Stimulated activated CD4-positive, alpha-beta T cell treated with anti-CD3 and anti-CD28 coated beads, TNF-alpha, amount 100 ng/mL, for 1 hour (primary cell): ENCODE results near the gene ALKBH8.
"Not testable (repeated sequence)": the region's sequence is repeated elsewhere in the genome, so short reads cannot be mapped to it uniquely, and the experiment has no call there.

ENCODE experiments used
- DNase-seq, 3 donors: peaks; one replicate each; pipeline ENCODE4 v3.0.0-alpha.2; 2020; ENCODE audit warnings: low read depth in 3 of 3, low spot score in 1 of 3

ALKBH8 gene

DNA sequence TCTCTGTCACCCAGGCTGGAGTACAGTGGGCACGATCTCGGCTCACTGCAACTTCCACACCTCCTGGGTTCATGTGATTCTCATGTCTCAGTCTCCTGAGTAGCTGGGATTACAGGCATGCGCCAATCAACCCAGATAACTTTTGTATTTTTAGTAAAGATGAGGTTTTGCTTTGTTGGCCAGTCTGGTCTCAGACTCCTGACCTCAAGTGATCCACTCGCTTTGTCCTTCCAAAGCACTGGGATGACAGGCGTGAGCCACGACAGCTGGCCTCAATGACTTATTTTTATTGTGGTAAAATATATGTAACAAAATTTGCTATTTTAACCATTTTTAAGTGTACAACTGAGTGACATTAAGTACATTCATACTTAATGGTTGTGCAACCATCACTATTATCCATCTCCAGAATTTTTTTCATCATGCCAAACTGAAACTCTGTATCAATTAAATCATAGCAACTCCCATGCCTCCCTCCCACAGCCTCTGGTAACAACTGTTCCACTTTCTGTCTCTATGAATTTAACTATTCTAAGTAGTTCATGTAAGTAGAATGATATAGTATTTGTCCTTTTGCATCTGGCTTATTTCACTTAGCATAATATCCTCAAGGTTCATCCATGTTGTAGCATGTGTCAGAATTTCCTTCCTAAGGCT, 57.2 kb downstream of the ALKBH8 start:
- no peak for DNase-seq

DNA sequence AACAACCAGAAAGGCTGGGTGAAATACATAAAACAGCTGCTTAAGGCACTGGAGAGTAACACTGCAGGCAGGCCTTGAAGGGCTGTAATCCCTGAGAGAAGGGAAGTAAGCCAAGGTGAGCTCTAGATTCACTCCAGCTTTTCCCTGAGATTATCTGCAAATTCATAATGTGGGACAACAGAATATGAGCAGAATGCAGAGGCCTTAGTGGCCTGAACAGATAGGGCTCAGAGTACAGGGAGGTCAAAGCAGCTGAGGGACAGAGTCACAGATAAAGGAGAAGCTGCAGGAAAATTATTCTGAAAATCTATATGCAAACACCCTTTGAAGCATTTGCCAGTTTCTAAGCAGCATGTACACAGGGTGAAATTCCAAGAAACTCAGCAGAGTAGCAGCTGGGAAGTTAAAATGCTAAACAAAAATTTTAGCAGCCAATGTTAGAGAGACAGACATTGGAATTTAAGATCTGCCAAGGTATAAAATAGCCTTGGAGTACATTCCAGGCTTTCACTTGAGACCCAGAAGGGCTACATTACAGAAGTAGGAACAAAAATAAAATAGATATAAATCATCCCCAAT, 59.8 kb downstream of the ALKBH8 start:
- no peak for DNase-seq

GRCh38 chr11:107504981-107505380, 60.6 kb downstream of the ALKBH8 start:
- no peak for DNase-seq

GRCh38 chr11:107501713-107502112, 63.8 kb downstream of the ALKBH8 start:
- DNase-seq, result no peak

DNA sequence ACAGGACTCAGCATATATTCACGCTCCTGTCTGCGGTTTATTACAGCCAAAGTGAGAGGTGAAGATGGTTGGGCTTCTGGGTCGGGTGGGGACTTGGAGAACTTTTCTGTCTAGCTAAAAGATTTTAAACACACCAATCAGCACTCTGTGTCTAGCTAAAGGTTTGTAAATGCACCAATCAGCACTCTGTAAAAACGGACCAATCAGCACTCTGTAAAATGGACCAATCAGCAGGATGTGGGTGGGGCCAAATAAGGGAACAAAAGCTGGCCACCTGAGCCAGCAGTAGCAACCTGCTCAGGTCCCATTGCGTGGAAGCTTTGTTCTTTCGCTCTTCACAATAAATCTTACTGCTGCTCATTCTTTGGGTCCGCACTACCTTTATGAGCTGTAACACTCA, 68.2 kb downstream of the ALKBH8 start:
- DNase-seq, result not testable (repeated sequence)

DNA sequence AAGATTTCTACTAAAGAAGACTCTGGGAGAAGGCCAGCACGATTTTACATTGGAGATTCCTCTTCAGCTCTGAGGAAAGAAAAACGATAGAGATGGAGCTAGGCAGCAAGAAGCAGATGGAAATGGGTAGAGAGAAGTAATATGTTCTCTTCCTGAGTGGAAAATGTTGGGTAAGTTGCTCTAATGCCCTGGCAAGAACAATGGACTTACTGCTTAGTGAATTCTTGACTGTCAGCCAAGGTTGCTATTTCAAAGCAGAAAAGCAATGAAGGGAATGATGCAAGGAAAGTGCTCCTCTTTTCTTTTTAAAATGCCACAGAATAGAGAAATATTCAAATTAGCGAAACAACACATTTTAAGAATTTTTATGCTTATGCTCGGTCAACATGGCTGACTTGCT, 69.5 kb downstream of the ALKBH8 start:
- DNase-seq, result no peak

DNA sequence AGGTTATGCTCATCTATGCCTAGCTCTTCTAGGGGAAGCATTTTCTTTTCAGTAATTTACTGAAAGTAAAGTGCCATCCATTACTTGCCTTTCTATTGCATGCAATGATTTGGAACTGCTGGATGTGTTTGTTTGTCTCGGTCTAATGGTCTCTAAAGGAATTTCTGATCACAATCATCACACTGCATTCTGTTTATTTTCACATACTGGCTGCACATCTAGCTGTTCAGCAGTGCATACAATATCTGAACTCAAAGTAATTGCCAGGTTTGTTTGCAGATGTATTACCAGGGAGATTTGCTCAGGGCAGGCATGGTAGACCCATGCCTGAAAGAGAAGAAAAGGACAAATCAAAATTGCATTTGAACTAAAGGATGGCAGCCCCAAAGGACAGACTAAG, 71.5 kb downstream of the ALKBH8 start:
- no peak for DNase-seq

DNA sequence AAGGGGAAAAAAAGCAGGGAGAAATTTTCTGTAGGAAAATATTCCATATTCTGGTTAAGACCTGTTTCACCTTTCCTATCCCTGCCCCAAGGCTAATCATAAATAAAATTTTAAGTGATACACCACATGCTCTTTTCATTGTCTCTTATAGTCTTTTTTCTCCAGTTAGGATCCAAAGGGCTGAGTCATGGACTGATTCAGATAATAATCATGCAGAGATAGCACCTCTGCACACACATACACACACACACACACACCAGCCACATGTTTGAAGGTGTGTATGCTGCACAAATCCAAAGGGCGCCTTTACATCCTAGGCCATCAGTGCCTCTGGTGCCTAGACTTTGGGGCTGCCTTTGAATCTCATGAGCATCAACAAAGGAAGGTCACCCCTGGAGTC, 72.4 kb downstream of the ALKBH8 start:
- no peak for DNase-seq

DNA sequence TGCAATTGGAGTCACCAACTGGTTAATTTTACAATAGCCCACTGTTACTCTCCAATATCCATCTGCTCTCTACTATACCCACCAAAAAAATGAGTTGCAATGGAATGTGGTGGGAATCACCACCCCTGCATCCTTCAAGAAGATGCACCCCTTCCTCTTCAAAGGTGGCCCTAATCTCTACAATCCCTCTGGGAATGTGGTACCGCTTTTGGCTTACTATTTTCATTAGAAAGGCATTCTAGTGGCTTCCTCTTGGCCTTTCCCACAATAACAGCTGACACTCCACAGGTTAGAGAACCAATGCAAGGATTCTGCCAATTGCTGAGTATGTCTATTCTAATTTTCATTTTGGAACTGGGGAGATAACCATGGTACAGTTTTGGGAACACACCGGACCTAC, 74.7 kb downstream of the ALKBH8 start:
- DNase-seq, result no peak

DNA sequence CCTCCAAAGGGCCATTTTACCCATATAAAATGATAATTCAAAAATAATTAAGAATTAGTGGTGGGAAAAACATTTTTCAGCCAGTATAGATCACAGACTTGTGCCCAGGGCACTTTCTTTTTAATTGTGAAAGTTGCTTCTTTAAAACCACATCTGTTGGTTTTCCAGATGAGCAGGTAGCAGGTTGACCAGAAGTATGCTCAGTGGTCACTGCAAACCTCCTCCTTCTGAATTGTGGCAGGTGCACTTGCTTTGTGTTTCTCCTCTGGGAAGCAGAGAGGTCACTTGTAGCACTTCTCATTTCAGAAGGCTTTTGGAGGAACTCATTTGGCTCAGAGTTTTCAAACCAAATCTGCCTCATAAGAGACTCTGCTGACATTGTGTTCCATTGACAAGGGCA, 83.3 kb downstream of the ALKBH8 start:
- DNase-seq, result no peak

- DNase-seq, result no peak
Measured at GRCh38 chr11:107478922-107479321, 86.6 kb downstream of the ALKBH8 start.

- DNase-seq, result no peak
Measured at GRCh38 chr11:107477820-107478219, 87.7 kb downstream of the ALKBH8 start.

DNA sequence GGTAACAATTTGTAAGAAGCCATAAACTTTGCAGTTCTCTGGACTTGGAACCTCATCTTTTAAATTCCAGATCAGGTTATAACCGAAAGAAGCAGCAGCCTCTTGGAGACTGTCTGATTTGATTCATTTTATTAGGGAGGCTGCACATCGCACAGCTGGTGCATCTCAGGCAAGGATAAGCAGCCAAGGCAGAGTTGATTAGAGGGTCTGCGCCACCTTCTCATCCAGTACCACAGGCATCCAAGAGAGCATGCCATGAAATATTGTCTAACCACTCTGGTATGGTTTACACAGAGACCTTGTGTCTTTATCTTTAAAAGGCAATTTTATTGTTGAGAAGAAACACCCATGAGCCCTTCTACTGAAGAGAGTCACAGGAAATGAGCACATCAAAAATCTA, 91.7 kb downstream of the ALKBH8 start:
- no peak for DNase-seq

DNA sequence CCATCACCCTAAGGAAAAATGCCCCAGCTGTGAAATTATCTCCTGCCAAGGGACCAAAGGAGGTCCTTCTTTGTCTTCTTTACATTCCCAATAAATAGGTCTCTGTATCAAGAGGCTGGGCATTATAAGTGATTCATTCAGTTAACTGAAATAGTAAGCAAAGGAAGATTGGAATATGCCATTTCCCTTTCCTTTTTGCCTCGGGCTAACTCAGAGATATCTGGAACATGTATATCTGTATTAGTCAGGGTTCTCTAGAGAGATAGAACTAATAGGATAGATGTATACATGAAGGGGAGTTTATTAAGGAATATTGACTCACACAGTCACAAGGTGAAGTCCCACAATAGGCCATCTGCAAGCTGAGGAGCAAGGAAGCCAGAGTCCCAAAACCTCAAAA, 92.6 kb downstream of the ALKBH8 start:
- no peak for DNase-seq

DNA sequence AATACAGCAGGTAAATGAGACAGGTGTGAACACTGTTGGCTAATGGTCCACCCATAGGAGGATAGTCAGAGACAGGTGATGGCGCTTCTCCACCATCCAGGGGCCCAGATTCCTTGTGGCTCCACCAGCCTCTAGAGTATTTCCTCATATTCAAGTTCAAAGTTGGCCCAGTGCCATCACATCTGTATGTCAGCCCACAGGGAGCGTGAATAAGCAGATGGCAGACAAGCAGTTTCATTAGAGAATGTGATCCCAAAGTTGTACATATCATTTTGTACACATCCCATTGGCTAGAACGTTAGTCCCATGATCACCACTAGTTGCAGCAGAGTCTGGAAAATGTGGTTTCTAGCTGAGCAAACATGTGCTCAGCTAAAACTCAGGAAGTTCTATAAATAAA, 96.9 kb downstream of the ALKBH8 start:
- DNase-seq, result no peak

GRCh38 chr11:107467696-107468095, 97.8 kb downstream of the ALKBH8 start:
- DNase-seq, result no peak

DNA sequence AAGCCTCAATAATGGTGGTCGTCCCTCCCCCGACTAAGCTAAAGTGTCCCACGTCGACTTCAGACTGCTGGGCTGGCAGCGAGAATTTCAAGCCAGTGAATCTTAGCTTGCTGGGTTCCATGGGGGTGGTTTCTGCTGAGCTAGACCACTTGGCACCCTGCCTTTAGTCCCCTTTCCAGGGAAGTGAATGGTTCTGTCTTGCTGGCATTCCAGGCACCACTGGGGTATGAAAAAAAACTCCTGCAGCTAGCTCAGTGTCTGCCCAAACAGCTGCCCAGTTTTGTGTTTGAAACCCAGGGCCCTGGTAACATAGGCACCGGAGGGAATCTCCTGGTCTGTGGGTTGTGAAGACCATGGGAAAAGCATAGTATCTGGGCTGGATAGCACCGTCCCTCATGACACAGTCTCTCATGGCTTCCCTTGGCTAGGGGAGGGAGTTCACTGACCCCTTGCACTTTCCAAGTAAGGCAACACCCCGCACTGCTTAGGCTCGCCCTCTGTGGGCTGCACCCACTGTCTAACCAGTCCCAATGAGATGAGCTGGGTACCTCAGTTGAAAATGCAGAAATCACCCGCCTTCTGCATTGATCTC, 99.2 kb downstream of the ALKBH8 start:
- DNase-seq, result not testable (repeated sequence)

DNA sequence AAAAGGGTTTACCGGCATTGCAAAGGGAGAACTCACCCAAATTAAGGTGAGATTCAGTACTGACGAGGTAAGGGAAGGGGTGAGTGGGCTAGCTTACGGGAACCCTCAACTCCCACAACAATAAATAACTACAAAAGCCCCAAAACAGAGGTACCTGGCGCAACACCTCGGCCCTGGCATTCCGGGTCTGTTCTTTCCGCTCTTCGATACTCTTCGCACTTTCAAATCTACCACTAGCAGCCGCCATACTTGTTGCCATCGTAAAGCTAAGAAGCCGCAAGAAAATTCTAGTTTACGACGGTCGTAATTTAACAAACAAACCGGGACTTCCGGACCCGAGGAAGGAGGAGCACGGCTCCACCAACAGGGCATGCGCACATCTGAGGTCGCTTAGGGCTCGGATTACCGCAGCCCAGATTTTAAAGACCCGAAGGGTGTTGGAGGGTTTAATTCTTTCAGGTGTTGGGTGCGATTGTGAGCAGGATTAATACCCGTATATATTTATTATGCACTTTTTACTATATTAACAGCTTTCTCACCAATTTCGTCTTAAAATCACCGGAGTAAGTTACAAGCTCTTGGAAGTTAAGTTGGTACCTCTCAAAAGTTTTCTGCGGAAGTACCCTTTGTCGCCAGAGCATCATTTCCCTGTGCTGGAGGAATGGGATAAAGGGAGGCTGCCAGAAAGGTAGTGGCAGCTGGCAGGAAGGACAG, 107.8 kb downstream of the ALKBH8 start, which contains the start of gene CWF19L2:
CWF19L2 (minus strand) TSS at position 268 of the 714 bp plus-strand sequence; CDS start at position 259, 9 bp downstream.
- DNase-seq, result peak; percentile 68 to 72 (median 70)

DNA sequence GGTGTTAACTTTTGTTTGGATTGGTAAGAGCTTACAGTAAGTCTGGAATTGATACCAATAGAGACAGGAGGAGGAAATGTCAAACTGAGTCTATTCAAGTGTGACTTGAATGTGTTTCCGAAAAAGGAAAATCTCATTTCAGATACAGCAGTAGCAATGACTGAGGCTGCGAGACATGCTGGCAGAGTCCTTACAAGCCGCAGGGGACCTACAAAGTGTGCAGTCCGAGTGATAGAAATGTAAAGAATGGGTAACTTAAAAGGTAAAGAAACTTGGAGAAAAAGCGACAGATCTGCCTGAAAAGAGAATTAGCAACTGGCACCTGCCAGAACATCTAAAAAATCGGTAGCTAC, 108.4 kb downstream of the ALKBH8 start:
- no peak for DNase-seq

- DNase-seq, result no peak
Measured at GRCh38 chr11:107453594-107454286, 111.8 kb downstream of the ALKBH8 start.
